NK-92 treated with Interleukin-12 subunit alpha and Interleukin-12 subunit beta, amount 100 ng/mL, for 24 hours (cell line): ENCODE measurements around the gene ZNF487.
"Not testable (repeated sequence)": the region's sequence is repeated elsewhere in the genome, so short reads cannot be mapped to it uniquely, and the experiment has no call there.

Experiments
- DNase-seq: peaks from one replicate; lab custom pipeline; 2025; lab: John Stamatoyannopoulos, UW

The ZNF487 gene

GRCh38 chr10:43404704-43405084 is 32.2 kb upstream of the ZNF487 start:
- DNase-seq: no peak

- DNase-seq: peak; percentile 57
Measured at GRCh38 chr10:43407148-43407575, 29.7 kb upstream of the ZNF487 start.

- DNase-seq: peak; percentile 86
Measured at GRCh38 chr10:43407576-43408330, 29.2 kb upstream of the ZNF487 start.

- DNase-seq: no peak
Measured at GRCh38 chr10:43408331-43408709, 28.6 kb upstream of the ZNF487 start.

- DNase-seq: peak; percentile 89
Measured at GRCh38 chr10:43408710-43409384, 28.1 kb upstream of the ZNF487 start, which contains the start of gene HNRNPF. TSS of gene HNRNPF (minus strand) at chr10:43409186. CDS start at chr10:43387884, 21,302 bp downstream.

GRCh38 chr10:43409385-43410109 is 27.4 kb upstream of the ZNF487 start:
- DNase-seq: peak; percentile 66

GRCh38 chr10:43410345-43410744 is 26.6 kb upstream of the ZNF487 start:
- DNase-seq: no peak

GRCh38 chr10:43411536-43411935 is 25.4 kb upstream of the ZNF487 start:
- DNase-seq: no peak

GRCh38 chr10:43415544-43415943 is 21.4 kb upstream of the ZNF487 start:
- DNase-seq: no peak

- peak; percentile 56 for DNase-seq
Measured at GRCh38 chr10:43417950-43418768, 18.8 kb upstream of the ZNF487 start.

GRCh38 chr10:43419997-43420368 is 16.9 kb upstream of the ZNF487 start:
- DNase-seq: no peak

- DNase-seq: peak; percentile 83
Measured at GRCh38 chr10:43420369-43421200, 16.3 kb upstream of the ZNF487 start.

- DNase-seq: no peak
Measured at GRCh38 chr10:43421201-43421507, 15.8 kb upstream of the ZNF487 start.

- no peak for DNase-seq
Measured at GRCh38 chr10:43421519-43421918, 15.4 kb upstream of the ZNF487 start.

GRCh38 chr10:43421944-43422343 is 15.0 kb upstream of the ZNF487 start:
- not testable (repeated sequence) for DNase-seq

- no peak for DNase-seq
Measured at GRCh38 chr10:43424416-43424815, 12.5 kb upstream of the ZNF487 start.

- DNase-seq: not testable (repeated sequence)
Measured at GRCh38 chr10:43426476-43426875, 10.4 kb upstream of the ZNF487 start.

- DNase-seq: no peak
Measured at GRCh38 chr10:43427166-43427825, 9.6 kb upstream of the ZNF487 start.

- DNase-seq: no peak
Measured at GRCh38 chr10:43430926-43431663, 5.8 kb upstream of the ZNF487 start.
